H1 (cell line): ENCODE data around the gene CNPY2.

Source experiments
- CTCF ChIP-seq, 3 experiments: IDR thresholded peaks; 1 replicate in 2 of 3; 2 replicates in 1 of 3; pipeline versions ENCODE4 v1.5.1 to v1.6.1; 2011; ENCODE audit warnings: low read length in 3 of 3, mild to moderate bottlenecking in 3 of 3, inconsistent platforms in 2 of 3, low read depth in 1 of 3, moderate library complexity in 1 of 3; ENCODE audit not compliant: insufficient read depth in 1 of 3; ENCODE audit errors: control extremely low read depth in 1 of 3
- POLR2A ChIP-seq, 2 experiments: IDR thresholded peaks; 1 replicate in 1 of 2; 2 replicates in 1 of 2; pipeline ENCODE4 v1.6.1; 2011; ENCODE audit warnings: low read depth in 2 of 2, low read length in 2 of 2, mild to moderate bottlenecking in 2 of 2; ENCODE audit errors: control extremely low read depth in 1 of 2

- TF ChIP-seq CTCF (IDR thresholded peaks at IDR 0.05; ENCODE audit: control extremely low read depth in 1 of 3, insufficient read depth in 1 of 3, low read depth in 1 of 3, low read length in 3 of 3): no peak
- no peak for TF ChIP-seq POLR2A (IDR thresholded peaks at IDR 0.05; ENCODE audit: control extremely low read depth in 1 of 2, low read depth in 2 of 2, low read length in 2 of 2)
Observed at GRCh38 chr12:56350662-56351061, 34.9 kb upstream of the CNPY2 start.
